HG03159 (cell line): ENCODE data around the gene IRAK2.
"Not testable (repeated sequence)": the region's sequence is repeated elsewhere in the genome, so short reads cannot be mapped to it uniquely, and the experiment has no call there.

Experiments used
- ATAC-seq: cut with Tn5 transposase; IDR thresholded peaks from one replicate; pipeline ENCODE4 v1.9.1; 2021; ENCODE audit warnings: mild to moderate bottlenecking, moderate library complexity; ENCODE audit not compliant: unreplicated experiment

IRAK2 gene

GRCh38 chr3:10248984-10249748 lies 84.4 kb downstream of the IRAK2 start:
- ATAC-seq = no peak

GRCh38 chr3:10249833-10250232 lies 85.1 kb downstream of the IRAK2 start:
- ATAC-seq = no peak

GRCh38 chr3:10251006-10251405 lies 86.3 kb downstream of the IRAK2 start:
- ATAC-seq = no peak

GRCh38 chr3:10253731-10254130 lies 89.0 kb downstream of the IRAK2 start:
- ATAC-seq = no peak

- no peak for ATAC-seq
Measured at GRCh38 chr3:10255835-10256234, 91.1 kb downstream of the IRAK2 start.

GRCh38 chr3:10259036-10259435 lies 94.3 kb downstream of the IRAK2 start:
- ATAC-seq = no peak

GRCh38 chr3:10259798-10260197 lies 95.1 kb downstream of the IRAK2 start:
- no peak for ATAC-seq

GRCh38 chr3:10260211-10260701 lies 95.5 kb downstream of the IRAK2 start:
- ATAC-seq = no peak

- ATAC-seq = no peak
Measured at GRCh38 chr3:10262027-10262426, 97.3 kb downstream of the IRAK2 start.

GRCh38 chr3:10263646-10264363 lies 99.1 kb downstream of the IRAK2 start:
- ATAC-seq = no peak

- no peak for ATAC-seq
Measured at GRCh38 chr3:10265833-10266232, 101.1 kb downstream of the IRAK2 start.

GRCh38 chr3:10266936-10267335 lies 102.2 kb downstream of the IRAK2 start:
- ATAC-seq = not testable (repeated sequence)

GRCh38 chr3:10268116-10268515 lies 103.4 kb downstream of the IRAK2 start:
- ATAC-seq = no peak

- ATAC-seq = no peak
Measured at GRCh38 chr3:10268930-10269329, 104.2 kb downstream of the IRAK2 start.

- ATAC-seq = no peak
Measured at GRCh38 chr3:10269443-10269842, 104.7 kb downstream of the IRAK2 start.

- not testable (repeated sequence) for ATAC-seq
Measured at GRCh38 chr3:10272476-10272875, 107.8 kb downstream of the IRAK2 start.

- ATAC-seq = no peak
Measured at GRCh38 chr3:10272977-10273376, 108.3 kb downstream of the IRAK2 start.

- ATAC-seq = no peak
Measured at GRCh38 chr3:10273702-10274305, 109.1 kb downstream of the IRAK2 start.

GRCh38 chr3:10274601-10275000 lies 109.9 kb downstream of the IRAK2 start:
- ATAC-seq = no peak

GRCh38 chr3:10277115-10277625 lies 112.5 kb downstream of the IRAK2 start:
- ATAC-seq = no peak

- no peak for ATAC-seq
Measured at GRCh38 chr3:10278501-10278900, 113.8 kb downstream of the IRAK2 start.
